HCT116 (cell line): Measurements from ENCODE around the gene ESRP2. TPM values are rescaled to one million over a fixed set of nuclear protein-coding genes. Genes with fewer than 3 reads are reported as not detected.

ENCODE experiments used
- ATAC-seq: fragments of 200-7000 bp; cut with Tn5 transposase; 2 replicates; pipeline ENCODE4 v1.9.1; 2020; ENCODE audit warnings: mild to moderate bottlenecking, moderate library complexity
- BruUV-seq: library from RNA; stranded (reverse); fragments of 400-500 nt; replicated peaks from 2 replicates; lab custom pipeline; 2021; lab: Mats Ljungman, UMichigan
- CTCF ChIA-PET: fragments of 300-600 bp; sonication (Branson Sonifier 250); formaldehyde crosslinking; loops from one replicate; lab custom pipeline; 2021; ENCODE audit warnings: antibody characterized with exemption; lab: Charles Lee
- POLR2A ChIA-PET: fragments of 300-600, 350-600 bp; sonication (Branson Sonifier 250); formaldehyde crosslinking; loops from one replicate; lab custom pipeline; 2021; ENCODE audit warnings: antibody characterized with exemption; lab: Charles Lee
- RAD21 ChIA-PET, 2 experiments: fragments of 300-600 bp; sonication (Branson Sonifier 250); formaldehyde crosslinking; loops; one replicate each; lab custom pipeline; 2023; ENCODE audit warnings: low total read pairs in 2 of 2; ENCODE audit not compliant: uncharacterized antibody in 2 of 2, unreplicated experiment in 2 of 2, low non-redundant PET in 1 of 2; lab: Charles Lee
- DNase-seq: peaks from one replicate; pipeline ENCODE4 v3.0.0-alpha.2; 2010; ENCODE audit warnings: low read depth, low spot score
- H2AFZ ChIP-seq: fragments of 200-600 bp; shearing (Covaris generic), sonication (generic); 2 replicates; pipeline ENCODE4 v1.6.1; 2017; ENCODE audit warnings: low read depth, mixed run types, mixed read lengths, antibody characterized with exemption, low read length; ENCODE audit not compliant: poor library complexity, severe bottlenecking
- H3K27ac ChIP-seq: 2 replicates; pipeline ENCODE4 v1.5.1; 2012; ENCODE audit warnings: low read depth, low read length
- H3K27me3 ChIP-seq: fragments of 200-600 bp; sonication (generic); 2 replicates; pipeline ENCODE4 v1.6.1; 2016; ENCODE audit warnings: mixed run types, low read length, mixed read lengths; ENCODE audit not compliant: insufficient read depth
- H3K36me3 ChIP-seq, 2 experiments: fragments of 200-500 bp in 1 of 2; fragments of 200-600 bp in 1 of 2; sonication (Bioruptor generic) in 1 of 2; sonication (generic) in 1 of 2; 2 replicates each; pipeline versions ENCODE4 v1.5.1 to v1.6.1; 2014 to 2016; ENCODE audit warnings: low read length in 2 of 2, inconsistent platforms in 1 of 2, mixed read lengths in 1 of 2, mixed run types in 1 of 2; ENCODE audit not compliant: insufficient read depth in 2 of 2, control insufficient read depth in 1 of 2
- H3K4me1 ChIP-seq, 2 experiments: fragments of 200-600 bp in 1 of 2; sonication (generic) in 1 of 2; 2 replicates each; pipeline versions ENCODE4 v1.5.1 to v1.6.1; 2012 to 2017; ENCODE audit warnings: low read length in 2 of 2, inconsistent platforms in 1 of 2, mild to moderate bottlenecking in 1 of 2, mixed read lengths in 1 of 2, mixed run types in 1 of 2, moderate library complexity in 1 of 2; ENCODE audit not compliant: insufficient read depth in 2 of 2, control insufficient read depth in 1 of 2
- H3K4me2 ChIP-seq: fragments of 200-600 bp; sonication (generic); 2 replicates; pipeline ENCODE4 v1.6.1; 2017; ENCODE audit warnings: mixed run types, low read length, mixed read lengths
- H3K4me3 ChIP-seq, 2 experiments: fragments of 200-600 bp in 1 of 2; sonication (generic) in 1 of 2; replicated peaks in 1 of 2; 2 replicates each; pipeline ENCODE4 v1.5.1; 2011 to 2016; ENCODE audit warnings: low read length in 2 of 2, control low read depth in 1 of 2, low read depth in 1 of 2, mild to moderate bottlenecking in 1 of 2, mixed read lengths in 1 of 2, mixed run types in 1 of 2
- H3K79me2 ChIP-seq: fragments of 200-600 bp; sonication (generic); 2 replicates; pipeline ENCODE4 v1.6.1; 2017; ENCODE audit warnings: mild to moderate bottlenecking, mixed run types, low read length, moderate library complexity, mixed read lengths; ENCODE audit not compliant: insufficient read depth
- H3K9ac ChIP-seq: fragments of 200-600 bp; sonication (generic); 2 replicates; pipeline ENCODE4 v1.6.1; 2016; ENCODE audit warnings: low read length, mixed read lengths
- H3K9me2 ChIP-seq: fragments of 200-600 bp; sonication (generic), shearing (Covaris generic); 2 replicates; pipeline ENCODE4 v1.6.1; 2017; ENCODE audit warnings: mixed run types, mild to moderate bottlenecking, moderate library complexity; ENCODE audit not compliant: insufficient read depth
- H3K9me3 ChIP-seq, 2 experiments: fragments of 200-500 bp in 1 of 2; fragments of 200-600 bp in 1 of 2; sonication (Bioruptor generic) in 1 of 2; sonication (generic) in 1 of 2; 2 replicates each; pipeline ENCODE4 v1.6.1; 2014 to 2017; ENCODE audit warnings: low read length in 2 of 2, mixed read lengths in 2 of 2, inconsistent platforms in 1 of 2, low read depth in 1 of 2, mild to moderate bottlenecking in 1 of 2, mixed run types in 1 of 2, moderate library complexity in 1 of 2; ENCODE audit not compliant: control insufficient read depth in 1 of 2, insufficient read depth in 1 of 2
- H4K20me1 ChIP-seq: fragments of 200-600 bp; sonication (generic), shearing (Covaris generic); 2 replicates; pipeline ENCODE4 v1.6.1; 2017; ENCODE audit warnings: mixed run types, mild to moderate bottlenecking, moderate library complexity; ENCODE audit not compliant: insufficient read depth
- CBX3 ChIP-seq: IDR thresholded peaks from 2 replicates; pipeline ENCODE4 v1.6.1; 2012; ENCODE audit warnings: low read depth
- CEBPB ChIP-seq: IDR thresholded peaks from 2 replicates; pipeline ENCODE4 v1.6.1; 2012; ENCODE audit warnings: low read depth
- ELF1 ChIP-seq: IDR thresholded peaks from 2 replicates; pipeline ENCODE4 v1.6.1; 2012; ENCODE audit warnings: low read depth, borderline replicate concordance
- EZH2 ChIP-seq: fragments of 200-600 bp; sonication (generic); IDR thresholded peaks from 2 replicates; pipeline ENCODE4 v1.6.1; 2017; ENCODE audit warnings: antibody characterized with exemption, mixed run types
- JUND ChIP-seq: IDR thresholded peaks from 2 replicates; pipeline ENCODE4 v1.6.1; 2012
- POLR2AphosphoS5 ChIP-seq: IDR thresholded peaks from 2 replicates; pipeline ENCODE4 v1.6.1; 2011; ENCODE audit warnings: mild to moderate bottlenecking, low read depth, low read length, moderate library complexity
- RAD21 ChIP-seq: IDR thresholded peaks from 2 replicates; pipeline ENCODE4 v1.6.1; 2012; ENCODE audit warnings: low read depth, mild to moderate bottlenecking
- SP1 ChIP-seq: IDR thresholded peaks from 2 replicates; pipeline ENCODE4 v1.6.1; 2012; ENCODE audit warnings: low read depth
- ZBTB33 ChIP-seq: IDR thresholded peaks from 2 replicates; pipeline ENCODE4 v1.6.1; 2011; ENCODE audit warnings: mild to moderate bottlenecking, low read length, moderate library complexity; ENCODE audit not compliant: insufficient replicate concordance; ENCODE audit errors: extremely low read depth
- ZFX ChIP-seq: fragments of 450-650 bp; IDR thresholded peaks from 2 replicates; pipeline ENCODE4 v1.6.1; 2017
- intact Hi-C: fragments of 100-400 bp; cut with micrococcal nuclease; formaldehyde crosslinking; loops from 2 replicates; pipeline ENCODE4 v1.10.0; 2022
- total RNA-seq: library from RNA; stranded (reverse); gene quantifications from one replicate; pipeline ENCODE4 v1.2.1, GENCODE V29; 2021; ENCODE audit not compliant: unreplicated experiment

The ESRP2 gene
- total RNA-seq, 1 experiment from 2014 or later = 42.5 TPM

- TF ChIP-seq ZBTB33 = no peak
- TF ChIP-seq CEBPB = no peak
- TF ChIP-seq SP1 = no peak
- TF ChIP-seq ZFX = no peak
- TF ChIP-seq ELF1 = no peak
- no peak for TF ChIP-seq POLR2AphosphoS5
These were observed 33.9 kb upstream of the ESRP2 start (continued) for GRCh38 chr16:68269793-68270192.

GRCh38 chr16:68267612-68268405 lies 31.9 kb upstream of the ESRP2 start:
- TF ChIP-seq ELF1 (no peak), RAD21 (no peak), EZH2 (no peak), CBX3 (no peak), JUND (no peak)
- ATAC-seq (no peak), DNase-seq (no peak)
- no peak overlapping the region for H2AFZ ChIP-seq
- no peaks in the 10 kb centered on the region for H3K9me3 ChIP-seq
- H3K27ac ChIP-seq = no peak overlapping the region
- intact Hi-C loops = loop anchor here (5.0 kb wide), 1 partner anchor 44 kb away; the partner anchor contains the start of genes PRMT7 and SLC7A6OS
- H3K79me2 ChIP-seq = peaks cover 83% of the 10 kb centered on the region
- BruUV-seq = no TSS peak
- no peak overlapping the region for H3K4me2 ChIP-seq
- H3K27me3 ChIP-seq = no peaks in the 10 kb centered on the region
- H3K9ac ChIP-seq = no peak overlapping the region
- H3K4me3 ChIP-seq = no peak overlapping the region
- H3K4me1 ChIP-seq = peaks cover 25 to 33% of the 10 kb centered on the region in 2 experiments
- POLR2A ChIA-PET = no interaction called here
- RAD21 ChIA-PET = no interaction called here
- no peaks in the 10 kb centered on the region for H3K9me2 ChIP-seq
- peaks cover 22% of the 10 kb centered on the region; the same call in 1 of the 2 replicates for H4K20me1 ChIP-seq
- no peaks in the 10 kb centered on the region for H3K36me3 ChIP-seq
- CTCF ChIA-PET = no interaction called here
